ENCODE data around the gene PHOX2B.

PHOX2B gene

DNA sequence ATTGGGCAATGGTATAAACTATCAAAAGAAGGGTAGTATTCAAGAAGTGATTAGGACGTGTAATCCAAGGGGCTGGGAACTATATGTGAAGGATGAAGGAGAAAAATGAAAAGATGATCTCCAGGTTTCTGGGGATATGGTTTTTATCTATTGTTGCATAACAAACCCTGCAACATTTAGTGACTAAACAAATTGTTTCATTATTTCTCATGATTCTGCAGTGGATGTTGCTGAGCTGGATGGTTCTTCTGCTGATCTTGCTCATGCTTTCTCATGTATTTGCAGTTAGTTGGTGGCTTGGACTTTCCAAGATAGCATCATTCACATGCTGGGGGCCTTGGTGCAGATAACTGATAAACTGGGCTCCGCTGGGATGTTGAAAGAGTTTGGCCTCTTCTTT is 29.1 kb downstream of the PHOX2B start:
- no peak overlapping the region for H3K27ac ChIP-seq (replicated peaks)
- TF ChIP-seq GABPA (IDR thresholded peaks at IDR 0.05; ENCODE audit: low read depth) = no peak
- no peak for TF ChIP-seq SPI1 (IDR thresholded peaks at IDR 0.05; ENCODE audit: borderline replicate concordance, low read depth)
- TF ChIP-seq, protein P1, sequence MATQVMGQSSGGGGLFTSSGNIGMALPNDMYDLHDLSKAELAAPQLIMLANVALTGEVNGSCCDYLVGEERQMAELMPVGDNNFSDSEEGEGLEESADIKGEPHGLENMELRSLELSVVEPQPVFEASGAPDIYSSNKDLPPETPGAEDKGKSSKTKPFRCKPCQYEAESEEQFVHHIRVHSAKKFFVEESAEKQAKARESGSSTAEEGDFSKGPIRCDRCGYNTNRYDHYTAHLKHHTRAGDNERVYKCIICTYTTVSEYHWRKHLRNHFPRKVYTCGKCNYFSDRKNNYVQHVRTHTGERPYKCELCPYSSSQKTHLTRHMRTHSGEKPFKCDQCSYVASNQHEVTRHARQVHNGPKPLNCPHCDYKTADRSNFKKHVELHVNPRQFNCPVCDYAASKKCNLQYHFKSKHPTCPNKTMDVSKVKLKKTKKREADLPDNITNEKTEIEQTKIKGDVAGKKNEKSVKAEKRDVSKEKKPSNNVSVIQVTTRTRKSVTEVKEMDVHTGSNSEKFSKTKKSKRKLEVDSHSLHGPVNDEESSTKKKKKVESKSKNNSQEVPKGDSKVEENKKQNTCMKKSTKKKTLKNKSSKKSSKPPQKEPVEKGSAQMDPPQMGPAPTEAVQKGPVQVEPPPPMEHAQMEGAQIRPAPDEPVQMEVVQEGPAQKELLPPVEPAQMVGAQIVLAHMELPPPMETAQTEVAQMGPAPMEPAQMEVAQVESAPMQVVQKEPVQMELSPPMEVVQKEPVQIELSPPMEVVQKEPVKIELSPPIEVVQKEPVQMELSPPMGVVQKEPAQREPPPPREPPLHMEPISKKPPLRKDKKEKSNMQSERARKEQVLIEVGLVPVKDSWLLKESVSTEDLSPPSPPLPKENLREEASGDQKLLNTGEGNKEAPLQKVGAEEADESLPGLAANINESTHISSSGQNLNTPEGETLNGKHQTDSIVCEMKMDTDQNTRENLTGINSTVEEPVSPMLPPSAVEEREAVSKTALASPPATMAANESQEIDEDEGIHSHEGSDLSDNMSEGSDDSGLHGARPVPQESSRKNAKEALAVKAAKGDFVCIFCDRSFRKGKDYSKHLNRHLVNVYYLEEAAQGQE (IDR thresholded peaks at IDR 0.05; ENCODE audit: insufficient replicate concordance, low read depth) = no peak
- TF ChIP-seq, protein P2, sequence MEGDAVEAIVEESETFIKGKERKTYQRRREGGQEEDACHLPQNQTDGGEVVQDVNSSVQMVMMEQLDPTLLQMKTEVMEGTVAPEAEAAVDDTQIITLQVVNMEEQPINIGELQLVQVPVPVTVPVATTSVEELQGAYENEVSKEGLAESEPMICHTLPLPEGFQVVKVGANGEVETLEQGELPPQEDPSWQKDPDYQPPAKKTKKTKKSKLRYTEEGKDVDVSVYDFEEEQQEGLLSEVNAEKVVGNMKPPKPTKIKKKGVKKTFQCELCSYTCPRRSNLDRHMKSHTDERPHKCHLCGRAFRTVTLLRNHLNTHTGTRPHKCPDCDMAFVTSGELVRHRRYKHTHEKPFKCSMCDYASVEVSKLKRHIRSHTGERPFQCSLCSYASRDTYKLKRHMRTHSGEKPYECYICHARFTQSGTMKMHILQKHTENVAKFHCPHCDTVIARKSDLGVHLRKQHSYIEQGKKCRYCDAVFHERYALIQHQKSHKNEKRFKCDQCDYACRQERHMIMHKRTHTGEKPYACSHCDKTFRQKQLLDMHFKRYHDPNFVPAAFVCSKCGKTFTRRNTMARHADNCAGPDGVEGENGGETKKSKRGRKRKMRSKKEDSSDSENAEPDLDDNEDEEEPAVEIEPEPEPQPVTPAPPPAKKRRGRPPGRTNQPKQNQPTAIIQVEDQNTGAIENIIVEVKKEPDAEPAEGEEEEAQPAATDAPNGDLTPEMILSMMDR (IDR thresholded peaks at IDR 0.05; ENCODE audit: insufficient read depth, low read length) = no peak
- no peak for TF ChIP-seq POLR2AphosphoS5 (IDR thresholded peaks at IDR 0.05; ENCODE audit: low read depth)
- H3K4me3 ChIP-seq (replicated peaks; ENCODE audit: insufficient read depth, low read length) = no peak overlapping the region
- no peak for DNase-seq (ENCODE audit: low read depth in 1 of 2, low spot score in 1 of 2)
- H3K27me3 ChIP-seq (ENCODE audit: insufficient read depth, poor library complexity, severe bottlenecking) = no peaks in the 10 kb centered on the region

DNA sequence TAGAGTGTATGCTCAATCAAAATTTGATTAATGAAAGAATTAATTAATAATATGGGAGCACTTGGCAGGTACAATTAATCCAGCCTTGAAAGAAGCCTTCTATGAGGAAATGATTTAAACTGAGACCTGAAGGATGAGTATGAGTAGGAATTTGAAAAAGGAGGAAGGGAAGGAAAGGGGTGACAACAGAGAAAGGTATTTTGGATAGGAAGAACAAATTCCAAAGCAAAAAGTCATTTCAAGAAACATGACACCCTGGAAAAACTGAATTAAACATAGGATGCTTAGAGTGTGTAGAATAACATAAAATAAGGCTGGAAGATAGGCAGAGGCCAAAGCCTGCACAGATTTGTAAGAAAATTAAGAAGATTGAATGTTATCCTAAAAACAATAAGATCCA is 29.6 kb downstream of the PHOX2B start:
- no peak overlapping the region for H3K27ac ChIP-seq (replicated peaks)
- TF ChIP-seq GABPA (IDR thresholded peaks at IDR 0.05; ENCODE audit: low read depth) = no peak
- no peak for TF ChIP-seq SPI1 (IDR thresholded peaks at IDR 0.05; ENCODE audit: borderline replicate concordance, low read depth)
- TF ChIP-seq, protein P2 (IDR thresholded peaks at IDR 0.05; ENCODE audit: insufficient read depth, low read length) = no peak
- TF ChIP-seq POLR2AphosphoS5 (IDR thresholded peaks at IDR 0.05; ENCODE audit: low read depth) = no peak
- TF ChIP-seq, protein P1 (IDR thresholded peaks at IDR 0.05; ENCODE audit: insufficient replicate concordance, low read depth) = no peak

DNA sequence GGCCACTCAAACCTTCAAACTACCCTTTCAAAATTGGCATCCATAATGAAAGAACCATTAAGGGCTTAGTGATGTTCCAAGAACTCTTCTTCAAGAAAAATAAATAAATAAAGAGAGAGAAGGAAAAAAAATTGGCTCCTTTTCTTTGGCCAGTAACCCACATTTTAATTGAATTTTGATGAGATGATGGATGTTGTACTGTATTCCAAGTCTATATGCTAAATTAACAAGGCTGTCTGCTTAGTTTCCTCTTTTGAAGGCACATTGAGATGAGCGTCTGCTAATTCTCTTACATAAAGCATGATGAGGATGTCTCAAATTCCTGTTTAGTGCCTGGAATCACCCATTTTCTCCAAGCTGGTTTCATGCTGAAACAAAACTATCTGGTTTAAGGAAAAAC is 33.4 kb downstream of the PHOX2B start:
- TF ChIP-seq, protein P1 (IDR thresholded peaks at IDR 0.05; ENCODE audit: insufficient replicate concordance, low read depth) = no peak
- TF ChIP-seq POLR2AphosphoS5 (IDR thresholded peaks at IDR 0.05; ENCODE audit: low read depth) = no peak
- no peak for TF ChIP-seq GABPA (IDR thresholded peaks at IDR 0.05; ENCODE audit: low read depth)
- TF ChIP-seq, protein P2 (IDR thresholded peaks at IDR 0.05; ENCODE audit: insufficient read depth, low read length) = no peak
- TF ChIP-seq SPI1 (IDR thresholded peaks at IDR 0.05; ENCODE audit: borderline replicate concordance, low read depth) = no peak
- Histone ChIP-seq H3K27me3 (ENCODE audit: insufficient read depth, poor library complexity, severe bottlenecking) (no peaks in the 10 kb centered on the region), H3K27ac (replicated peaks) (no peak overlapping the region), H3K4me3 (replicated peaks; ENCODE audit: insufficient read depth, low read length) (no peak overlapping the region)
- no peak for DNase-seq (ENCODE audit: low read depth in 1 of 2, low spot score in 1 of 2)

More for the DNA sequence above, 29.6 kb downstream of the PHOX2B start:
- Histone ChIP-seq H3K4me3 (replicated peaks; ENCODE audit: insufficient read depth, low read length) (no peak overlapping the region), H3K27me3 (ENCODE audit: insufficient read depth, poor library complexity, severe bottlenecking) (no peaks in the 10 kb centered on the region)
- no peak for DNase-seq (ENCODE audit: low read depth in 1 of 2, low spot score in 1 of 2)

Measured in HL-60 (cell line).